Loucy (cell line): ENCODE measurements around the gene GLDC.

Experiments
- H2AFZ ChIP-seq: fragments of 200-600 bp; sonication (generic); 2 replicates; pipeline ENCODE4 v1.6.0; 2016; ENCODE audit warnings: antibody characterized with exemption, mild to moderate bottlenecking, low read length, moderate library complexity
- H3F3A ChIP-seq: fragments of 200-600 bp; 2 replicates; pipeline ENCODE4 v1.6.0; 2016; ENCODE audit warnings: antibody characterized with exemption, low read depth, mild to moderate bottlenecking
- H3K27me3 ChIP-seq: fragments of 200-600 bp; sonication (generic); 2 replicates; pipeline ENCODE4 v1.6.1; 2014; ENCODE audit warnings: low read length, mild to moderate bottlenecking; ENCODE audit not compliant: insufficient read depth, poor library complexity, severe bottlenecking
- H3K36me3 ChIP-seq: fragments of 200-600 bp; sonication (generic); 2 replicates; pipeline ENCODE4 v1.6.1; 2016; ENCODE audit warnings: low read length; ENCODE audit not compliant: insufficient read depth
- H3K4me1 ChIP-seq: fragments of 200-600 bp; sonication (generic); 2 replicates; pipeline ENCODE4 v1.5.1; 2014; ENCODE audit warnings: low read length, mild to moderate bottlenecking; ENCODE audit not compliant: insufficient read depth, poor library complexity, severe bottlenecking
- H3K4me2 ChIP-seq: fragments of 200-600 bp; sonication (generic); 2 replicates; pipeline ENCODE4 v1.6.0; 2014; ENCODE audit warnings: antibody characterized with exemption, low read length, low read depth, mild to moderate bottlenecking; ENCODE audit not compliant: poor library complexity, severe bottlenecking
- H3K4me3 ChIP-seq: fragments of 200-600 bp; sonication (generic); 2 replicates; pipeline ENCODE4 v1.5.1; 2014; ENCODE audit warnings: low read length, mild to moderate bottlenecking, mixed read lengths; ENCODE audit not compliant: poor library complexity, severe bottlenecking
- H3K79me2 ChIP-seq: fragments of 200-600 bp; sonication (generic); 2 replicates; pipeline ENCODE4 v1.6.1; 2014; ENCODE audit warnings: low read length; ENCODE audit not compliant: insufficient read depth
- H3K9ac ChIP-seq: fragments of 200-600 bp; sonication (generic); 2 replicates; pipeline ENCODE4 v1.6.0; 2014; ENCODE audit warnings: mild to moderate bottlenecking, low read depth, low read length, moderate library complexity; ENCODE audit not compliant: poor library complexity, severe bottlenecking
- H3K9me2 ChIP-seq: fragments of 200-600 bp; sonication (generic); replicated peaks from 2 replicates; pipeline ENCODE4 v1.6.1; 2016; ENCODE audit warnings: low read depth, low read length, mixed read lengths
- H3K9me3 ChIP-seq: fragments of 200-600 bp; sonication (generic); 2 replicates; pipeline ENCODE4 v1.6.1; 2014; ENCODE audit warnings: mild to moderate bottlenecking, antibody characterized with exemption, low read length, low read depth; ENCODE audit not compliant: insufficient read depth
- H4K20me1 ChIP-seq: fragments of 200-600 bp; sonication (generic); 2 replicates; pipeline ENCODE4 v1.6.0; 2014; ENCODE audit warnings: antibody characterized with exemption, low read length, mild to moderate bottlenecking; ENCODE audit not compliant: insufficient read depth, poor library complexity, severe bottlenecking
- EZH2phosphoT487 ChIP-seq: fragments of 200-600 bp; IDR thresholded peaks from 2 replicates; pipeline ENCODE4 v1.6.1; 2018; ENCODE audit warnings: antibody characterized with exemption, mild to moderate bottlenecking, moderate library complexity, borderline replicate concordance
- TF ChIP-seq, protein P1 (sequence below): fragments of 200-600 bp; sonication (generic); conservative IDR thresholded peaks from 2 replicates; pipeline ENCODE4 v1.5.1; 2014; ENCODE audit warnings: mild to moderate bottlenecking, antibody characterized with exemption, low read length

GLDC gene

DNA sequence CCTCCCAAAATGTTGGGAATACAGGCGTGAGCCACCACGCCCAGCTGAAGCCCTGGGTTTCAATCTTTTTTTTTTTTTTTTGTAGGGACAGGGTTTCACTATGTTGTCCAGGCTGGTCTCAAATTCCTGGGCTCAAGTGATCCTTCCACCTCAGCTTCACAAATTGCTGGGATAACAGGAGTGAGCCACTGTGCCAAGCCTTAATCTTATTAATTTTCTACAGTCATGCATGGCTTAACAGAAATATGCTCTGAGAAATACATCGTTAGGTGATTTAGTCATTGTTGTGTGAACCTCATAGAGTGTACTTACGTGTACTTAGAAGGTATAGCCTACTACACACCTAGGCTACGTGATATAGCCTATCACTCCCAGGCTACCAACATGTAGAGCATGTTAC lies 31.0 kb downstream of the GLDC start:
- Histone ChIP-seq H4K20me1 (no peaks in the 10 kb centered on the region), H3K36me3 (no peaks in the 10 kb centered on the region), H3K27me3 (no peaks in the 10 kb centered on the region), H3K9me2 (no peaks in the 10 kb centered on the region), H3K4me2 (no peak overlapping the region), H3K4me3 (no peak overlapping the region), H2AFZ (no peak overlapping the region), H3K9ac (no peak overlapping the region), H3K9me3 (no peaks in the 10 kb centered on the region), H3F3A (no peaks in the 10 kb centered on the region), H3K4me1 (no peaks in the 10 kb centered on the region), H3K79me2 (no peaks in the 10 kb centered on the region)
- no peak for TF ChIP-seq EZH2phosphoT487
- TF ChIP-seq, protein P1, sequence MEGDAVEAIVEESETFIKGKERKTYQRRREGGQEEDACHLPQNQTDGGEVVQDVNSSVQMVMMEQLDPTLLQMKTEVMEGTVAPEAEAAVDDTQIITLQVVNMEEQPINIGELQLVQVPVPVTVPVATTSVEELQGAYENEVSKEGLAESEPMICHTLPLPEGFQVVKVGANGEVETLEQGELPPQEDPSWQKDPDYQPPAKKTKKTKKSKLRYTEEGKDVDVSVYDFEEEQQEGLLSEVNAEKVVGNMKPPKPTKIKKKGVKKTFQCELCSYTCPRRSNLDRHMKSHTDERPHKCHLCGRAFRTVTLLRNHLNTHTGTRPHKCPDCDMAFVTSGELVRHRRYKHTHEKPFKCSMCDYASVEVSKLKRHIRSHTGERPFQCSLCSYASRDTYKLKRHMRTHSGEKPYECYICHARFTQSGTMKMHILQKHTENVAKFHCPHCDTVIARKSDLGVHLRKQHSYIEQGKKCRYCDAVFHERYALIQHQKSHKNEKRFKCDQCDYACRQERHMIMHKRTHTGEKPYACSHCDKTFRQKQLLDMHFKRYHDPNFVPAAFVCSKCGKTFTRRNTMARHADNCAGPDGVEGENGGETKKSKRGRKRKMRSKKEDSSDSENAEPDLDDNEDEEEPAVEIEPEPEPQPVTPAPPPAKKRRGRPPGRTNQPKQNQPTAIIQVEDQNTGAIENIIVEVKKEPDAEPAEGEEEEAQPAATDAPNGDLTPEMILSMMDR = no peak

DNA sequence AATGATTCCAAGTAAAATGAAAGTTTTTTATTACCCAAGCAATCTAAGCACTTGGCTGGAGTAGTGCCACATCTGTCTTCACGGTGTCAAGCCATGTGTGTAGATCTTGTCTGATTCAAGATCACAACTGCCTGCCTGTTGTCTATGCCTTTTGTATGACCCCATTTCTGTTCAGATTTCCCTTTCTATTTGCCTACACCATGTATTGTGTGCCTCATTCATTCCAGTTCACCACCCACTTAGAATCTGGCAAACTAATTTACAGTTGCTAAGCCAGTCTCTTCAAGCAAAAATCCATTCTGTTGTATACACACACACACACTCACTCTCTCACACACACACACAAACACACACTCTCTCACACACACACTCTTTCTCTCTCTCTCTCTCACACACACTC lies 33.7 kb downstream of the GLDC start:
- Histone ChIP-seq H3K4me3 (no peak overlapping the region), H3K9ac (no peak overlapping the region), H4K20me1 (no peaks in the 10 kb centered on the region), H3K27me3 (no peaks in the 10 kb centered on the region), H3K9me3 (no peaks in the 10 kb centered on the region), H3K36me3 (no peaks in the 10 kb centered on the region), H3K4me2 (no peak overlapping the region), H2AFZ (no peak overlapping the region), H3K9me2 (no peaks in the 10 kb centered on the region), H3K79me2 (no peaks in the 10 kb centered on the region), H3K4me1 (no peaks in the 10 kb centered on the region), H3F3A (no peaks in the 10 kb centered on the region)
- TF ChIP-seq EZH2phosphoT487 = no peak
- TF ChIP-seq, protein P1 = no peak

DNA sequence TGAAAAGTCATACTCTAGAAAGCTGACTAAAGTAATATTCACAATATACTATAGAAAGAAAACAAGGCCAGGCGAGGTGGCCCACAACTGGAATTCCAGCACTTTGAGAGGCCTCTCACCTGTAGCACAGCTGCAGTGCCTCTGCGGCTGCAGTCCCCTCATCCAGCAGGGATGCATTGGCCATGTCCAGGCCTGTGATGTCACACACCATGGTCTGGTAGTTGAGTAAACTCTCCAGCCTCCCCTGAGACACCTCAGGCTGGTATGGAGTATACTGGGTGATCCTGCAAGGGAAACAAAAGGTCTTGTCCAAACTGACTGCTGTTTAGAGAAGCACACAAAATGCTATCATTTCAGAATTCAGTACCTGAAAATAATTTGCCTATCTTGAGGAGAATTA lies 35.5 kb downstream of the GLDC start:
- H3F3A ChIP-seq = no peaks in the 10 kb centered on the region
- no peak overlapping the region for H3K4me2 ChIP-seq
- no peak overlapping the region for H3K9ac ChIP-seq
- H3K9me2 ChIP-seq = no peaks in the 10 kb centered on the region
- H2AFZ ChIP-seq = no peak overlapping the region
- H4K20me1 ChIP-seq = no peaks in the 10 kb centered on the region
- no peaks in the 10 kb centered on the region for H3K36me3 ChIP-seq
- no peaks in the 10 kb centered on the region for H3K9me3 ChIP-seq
- no peaks in the 10 kb centered on the region for H3K27me3 ChIP-seq
- peaks cover 6% of the 10 kb centered on the region for H3K4me1 ChIP-seq
- no peaks in the 10 kb centered on the region for H3K79me2 ChIP-seq
- H3K4me3 ChIP-seq = no peak overlapping the region
- TF ChIP-seq EZH2phosphoT487 = no peak
- TF ChIP-seq, protein P1 = no peak
